ENCODE results near the gene COL5A1. TPM values are rescaled to one million over a fixed set of nuclear protein-coding genes. Genes with fewer than 3 reads are reported as not detected.

The COL5A1 gene
- total RNA-seq, 1 donor from 2014 or later = 2.8 TPM

- peak; percentile 29 to 43 for DNase-seq (ENCODE audit: low read depth in 2 of 2)
These were observed 34.5 kb upstream of the COL5A1 start for GRCh38 chr9:134606951-134607731.

- no peak for DNase-seq (ENCODE audit: low read depth in 2 of 2)
These were observed 33.6 kb upstream of the COL5A1 start for GRCh38 chr9:134607971-134608370.

GRCh38 chr9:134611046-134611445 is 30.6 kb upstream of the COL5A1 start:
- DNase-seq (ENCODE audit: low read depth in 2 of 2) = no peak

- DNase-seq (ENCODE audit: low read depth in 2 of 2) = no peak
These were observed 29.3 kb upstream of the COL5A1 start for GRCh38 chr9:134612309-134612708.

- DNase-seq (ENCODE audit: low read depth in 2 of 2) = no peak
These were observed 28.9 kb upstream of the COL5A1 start for GRCh38 chr9:134612715-134613114.

GRCh38 chr9:134614256-134614655 is 27.3 kb upstream of the COL5A1 start:
- DNase-seq (ENCODE audit: low read depth in 2 of 2) = no peak

GRCh38 chr9:134616341-134616740 is 25.3 kb upstream of the COL5A1 start:
- no peak for DNase-seq (ENCODE audit: low read depth in 2 of 2)

- DNase-seq (ENCODE audit: low read depth in 2 of 2) = no peak
These were observed 24.4 kb upstream of the COL5A1 start for GRCh38 chr9:134617246-134617645.

GRCh38 chr9:134617836-134618162 is 23.8 kb upstream of the COL5A1 start:
- DNase-seq (ENCODE audit: low read depth in 2 of 2) = no peak

GRCh38 chr9:134618163-134618832 is 23.3 kb upstream of the COL5A1 start:
- DNase-seq (ENCODE audit: low read depth in 2 of 2) = no peak

- no peak for DNase-seq (ENCODE audit: low read depth in 2 of 2)
These were observed 22.7 kb upstream of the COL5A1 start for GRCh38 chr9:134618833-134619447.

GRCh38 chr9:134619448-134619982 is 22.1 kb upstream of the COL5A1 start:
- no peak for DNase-seq (ENCODE audit: low read depth in 2 of 2)

- DNase-seq (ENCODE audit: low read depth in 2 of 2) = no peak
These were observed 21.5 kb upstream of the COL5A1 start for GRCh38 chr9:134619983-134620661.

GRCh38 chr9:134620751-134621557 is 20.6 kb upstream of the COL5A1 start:
- peak; percentile 17 to 28 for DNase-seq (ENCODE audit: low read depth in 2 of 2)

- DNase-seq (ENCODE audit: low read depth in 2 of 2) = no peak
These were observed 20.0 kb upstream of the COL5A1 start for GRCh38 chr9:134621558-134622110.

GRCh38 chr9:134622896-134623257 is 18.7 kb upstream of the COL5A1 start:
- DNase-seq (ENCODE audit: low read depth in 2 of 2) = no peak

- DNase-seq (ENCODE audit: low read depth in 2 of 2) = no peak
These were observed 18.1 kb upstream of the COL5A1 start for GRCh38 chr9:134623258-134624066.

GRCh38 chr9:134624137-134624591 is 17.4 kb upstream of the COL5A1 start:
- no peak for DNase-seq (ENCODE audit: low read depth in 2 of 2)

GRCh38 chr9:134624621-134625181 is 16.9 kb upstream of the COL5A1 start:
- DNase-seq (ENCODE audit: low read depth in 2 of 2) = peak in 1 of 2 donors; percentile 60

Data from lung microvascular endothelial cell (primary cell).